ENCODE data around the gene NCOA5. TPM values are rescaled to one million over a fixed set of nuclear protein-coding genes. Genes with fewer than 3 reads are reported as not detected.

The NCOA5 gene
- total RNA-seq, 1 donor from 2014 or later, result 27.5 TPM

- H3K27ac Mint-ChIP-seq, result no peak overlapping the region
- intact Hi-C loops (cut with micrococcal nuclease), result no loop called here
- no peaks in the 10 kb centered on the region for H3K9me3 Mint-ChIP-seq
- no peak overlapping the region for H3K4me3 Mint-ChIP-seq (ENCODE audit: low read depth)
- no peaks in the 10 kb centered on the region for H3K36me3 Mint-ChIP-seq (ENCODE audit: low read depth)
- DNase-seq (ENCODE audit: low spot score), result no peak
- peaks cover 6% of the 10 kb centered on the region for H3K4me1 Mint-ChIP-seq (ENCODE audit: low read depth)
- peaks cover 9% of the 10 kb centered on the region for H3K27me3 Mint-ChIP-seq (ENCODE audit: low read depth)
Measured at GRCh38 chr20:46050444-46050843, 39.3 kb downstream of the NCOA5 start.

- no peaks in the 10 kb centered on the region for H3K9me3 Mint-ChIP-seq
- intact Hi-C loops (cut with micrococcal nuclease), result no loop called here
- peaks cover 4% of the 10 kb centered on the region for H3K27me3 Mint-ChIP-seq (ENCODE audit: low read depth)
- no peak overlapping the region for H3K4me3 Mint-ChIP-seq (ENCODE audit: low read depth)
- H3K36me3 Mint-ChIP-seq (ENCODE audit: low read depth), result no peaks in the 10 kb centered on the region
- H3K27ac Mint-ChIP-seq, result no peak overlapping the region
- peaks cover 1% of the 10 kb centered on the region for H3K4me1 Mint-ChIP-seq (ENCODE audit: low read depth)
- DNase-seq (ENCODE audit: low spot score), result no peak
Measured at GRCh38 chr20:46049815-46050214, 39.9 kb downstream of the NCOA5 start.

GRCh38 chr20:46049190-46049589 is 40.6 kb downstream of the NCOA5 start:
- intact Hi-C loops (cut with micrococcal nuclease), result no loop called here
- no peaks in the 10 kb centered on the region for H3K9me3 Mint-ChIP-seq
- H3K27ac Mint-ChIP-seq, result no peak overlapping the region
- H3K4me1 Mint-ChIP-seq (ENCODE audit: low read depth), result peaks cover 1% of the 10 kb centered on the region
- no peaks in the 10 kb centered on the region for H3K36me3 Mint-ChIP-seq (ENCODE audit: low read depth)
- no peaks in the 10 kb centered on the region for H3K27me3 Mint-ChIP-seq (ENCODE audit: low read depth)
- DNase-seq (ENCODE audit: low spot score), result no peak
- H3K4me3 Mint-ChIP-seq (ENCODE audit: low read depth), result no peak overlapping the region

- intact Hi-C loops (cut with micrococcal nuclease), result no loop called here
- H3K36me3 Mint-ChIP-seq (ENCODE audit: low read depth), result no peaks in the 10 kb centered on the region
- peaks cover 1% of the 10 kb centered on the region for H3K4me1 Mint-ChIP-seq (ENCODE audit: low read depth)
- DNase-seq (ENCODE audit: low spot score), result no peak
- no peak overlapping the region for H3K27ac Mint-ChIP-seq
- no peaks in the 10 kb centered on the region for H3K9me3 Mint-ChIP-seq
- no peaks in the 10 kb centered on the region for H3K27me3 Mint-ChIP-seq (ENCODE audit: low read depth)
- no peak overlapping the region for H3K4me3 Mint-ChIP-seq (ENCODE audit: low read depth)
Measured at GRCh38 chr20:46047821-46048220, 41.9 kb downstream of the NCOA5 start.

- Mint-ChIP-seq H3K27ac (no peak overlapping the region), H3K36me3 (ENCODE audit: low read depth) (no peaks in the 10 kb centered on the region), H3K27me3 (ENCODE audit: low read depth) (no peaks in the 10 kb centered on the region), H3K9me3 (no peaks in the 10 kb centered on the region), H3K4me1 (ENCODE audit: low read depth) (peaks cover 1% of the 10 kb centered on the region), H3K4me3 (ENCODE audit: low read depth) (no peak overlapping the region)
- intact Hi-C loops (cut with micrococcal nuclease), result no loop called here
- DNase-seq (ENCODE audit: low spot score), result no peak
Measured at GRCh38 chr20:46046588-46047310, 43.0 kb downstream of the NCOA5 start.

GRCh38 chr20:46044896-46045295 is 44.9 kb downstream of the NCOA5 start:
- Mint-ChIP-seq H3K9me3 (no peaks in the 10 kb centered on the region), H3K36me3 (ENCODE audit: low read depth) (no peaks in the 10 kb centered on the region), H3K4me1 (ENCODE audit: low read depth) (no peaks in the 10 kb centered on the region), H3K27ac (no peak overlapping the region), H3K27me3 (ENCODE audit: low read depth) (no peaks in the 10 kb centered on the region), H3K4me3 (ENCODE audit: low read depth) (no peak overlapping the region)
- intact Hi-C loops (cut with micrococcal nuclease), result no loop called here
- DNase-seq (ENCODE audit: low spot score), result no peak

GRCh38 chr20:46043556-46043955 is 46.2 kb downstream of the NCOA5 start:
- Mint-ChIP-seq H3K36me3 (ENCODE audit: low read depth) (no peaks in the 10 kb centered on the region), H3K27ac (no peak overlapping the region), H3K4me3 (ENCODE audit: low read depth) (no peak overlapping the region), H3K4me1 (ENCODE audit: low read depth) (no peaks in the 10 kb centered on the region), H3K27me3 (ENCODE audit: low read depth) (peaks cover 2% of the 10 kb centered on the region), H3K9me3 (no peaks in the 10 kb centered on the region)
- DNase-seq (ENCODE audit: low spot score), result no peak
- intact Hi-C loops (cut with micrococcal nuclease), result no loop called here

- Mint-ChIP-seq H3K4me1 (ENCODE audit: low read depth) (no peaks in the 10 kb centered on the region), H3K9me3 (no peaks in the 10 kb centered on the region), H3K27me3 (ENCODE audit: low read depth) (peaks cover 2% of the 10 kb centered on the region)
Measured at GRCh38 chr20:46040902-46041535, 48.7 kb downstream of the NCOA5 start.

GRCh38 chr20:46037036-46037435 is 52.7 kb downstream of the NCOA5 start:
- H3K36me3 Mint-ChIP-seq (ENCODE audit: low read depth), result no peaks in the 10 kb centered on the region
- H3K9me3 Mint-ChIP-seq, result no peaks in the 10 kb centered on the region
- no peak overlapping the region for H3K27ac Mint-ChIP-seq
- no peaks in the 10 kb centered on the region for H3K4me1 Mint-ChIP-seq (ENCODE audit: low read depth)
- no peak overlapping the region for H3K4me3 Mint-ChIP-seq (ENCODE audit: low read depth)
- intact Hi-C loops (cut with micrococcal nuclease), result no loop called here
- DNase-seq (ENCODE audit: low spot score), result no peak
- H3K27me3 Mint-ChIP-seq (ENCODE audit: low read depth), result peaks cover 22% of the 10 kb centered on the region

More at GRCh38 chr20:46040902-46041535, 48.7 kb downstream of the NCOA5 start:
- no peaks in the 10 kb centered on the region for H3K36me3 Mint-ChIP-seq (ENCODE audit: low read depth)
- no peak overlapping the region for H3K27ac Mint-ChIP-seq
- intact Hi-C loops (cut with micrococcal nuclease), result no loop called here
- no peak overlapping the region for H3K4me3 Mint-ChIP-seq (ENCODE audit: low read depth)
- DNase-seq (ENCODE audit: low spot score), result peak; percentile 33

- Mint-ChIP-seq H3K4me3 (ENCODE audit: low read depth) (no peak overlapping the region), H3K36me3 (ENCODE audit: low read depth) (no peaks in the 10 kb centered on the region), H3K4me1 (ENCODE audit: low read depth) (no peaks in the 10 kb centered on the region), H3K27ac (no peak overlapping the region), H3K9me3 (no peaks in the 10 kb centered on the region), H3K27me3 (ENCODE audit: low read depth) (peaks cover 22% of the 10 kb centered on the region)
- no peak for DNase-seq (ENCODE audit: low spot score)
- intact Hi-C loops (cut with micrococcal nuclease), result no loop called here
Measured at GRCh38 chr20:46036370-46036769, 53.4 kb downstream of the NCOA5 start.

GRCh38 chr20:46035713-46036112 is 54.0 kb downstream of the NCOA5 start:
- H3K27me3 Mint-ChIP-seq (ENCODE audit: low read depth), result peaks cover 28% of the 10 kb centered on the region
- H3K9me3 Mint-ChIP-seq, result no peaks in the 10 kb centered on the region
- no peaks in the 10 kb centered on the region for H3K36me3 Mint-ChIP-seq (ENCODE audit: low read depth)
- DNase-seq (ENCODE audit: low spot score), result no peak
- H3K4me1 Mint-ChIP-seq (ENCODE audit: low read depth), result no peaks in the 10 kb centered on the region
- intact Hi-C loops (cut with micrococcal nuclease), result no loop called here
- no peak overlapping the region for H3K27ac Mint-ChIP-seq
- H3K4me3 Mint-ChIP-seq (ENCODE audit: low read depth), result no peak overlapping the region

- intact Hi-C loops (cut with micrococcal nuclease), result no loop called here
- H3K36me3 Mint-ChIP-seq (ENCODE audit: low read depth), result no peaks in the 10 kb centered on the region
- no peak overlapping the region for H3K4me3 Mint-ChIP-seq (ENCODE audit: low read depth)
- H3K4me1 Mint-ChIP-seq (ENCODE audit: low read depth), result no peaks in the 10 kb centered on the region
- H3K27ac Mint-ChIP-seq, result no peak overlapping the region
- H3K9me3 Mint-ChIP-seq, result no peaks in the 10 kb centered on the region
- peaks cover 31% of the 10 kb centered on the region for H3K27me3 Mint-ChIP-seq (ENCODE audit: low read depth)
- DNase-seq (ENCODE audit: low spot score), result no peak
Measured at GRCh38 chr20:46035253-46035652, 54.5 kb downstream of the NCOA5 start.

GRCh38 chr20:46034039-46034438 is 55.7 kb downstream of the NCOA5 start:
- H3K9me3 Mint-ChIP-seq, result no peaks in the 10 kb centered on the region
- no peak overlapping the region for H3K4me3 Mint-ChIP-seq (ENCODE audit: low read depth)
- peaks cover 36% of the 10 kb centered on the region for H3K27me3 Mint-ChIP-seq (ENCODE audit: low read depth)
- H3K36me3 Mint-ChIP-seq (ENCODE audit: low read depth), result no peaks in the 10 kb centered on the region
- intact Hi-C loops (cut with micrococcal nuclease), result no loop called here
- H3K27ac Mint-ChIP-seq, result no peak overlapping the region
- no peaks in the 10 kb centered on the region for H3K4me1 Mint-ChIP-seq (ENCODE audit: low read depth)
- DNase-seq (ENCODE audit: low spot score), result no peak
